CD4-positive, alpha-beta T cell treated with Interferon alpha-2 for 1 hour (primary cell): ENCODE data around the gene HOXC11.

ENCODE experiments used
- DNase-seq, 2 donors: peaks; one replicate each; pipeline ENCODE4 v3.0.0-alpha.2; 2020 to 2022

HOXC11 gene

DNA sequence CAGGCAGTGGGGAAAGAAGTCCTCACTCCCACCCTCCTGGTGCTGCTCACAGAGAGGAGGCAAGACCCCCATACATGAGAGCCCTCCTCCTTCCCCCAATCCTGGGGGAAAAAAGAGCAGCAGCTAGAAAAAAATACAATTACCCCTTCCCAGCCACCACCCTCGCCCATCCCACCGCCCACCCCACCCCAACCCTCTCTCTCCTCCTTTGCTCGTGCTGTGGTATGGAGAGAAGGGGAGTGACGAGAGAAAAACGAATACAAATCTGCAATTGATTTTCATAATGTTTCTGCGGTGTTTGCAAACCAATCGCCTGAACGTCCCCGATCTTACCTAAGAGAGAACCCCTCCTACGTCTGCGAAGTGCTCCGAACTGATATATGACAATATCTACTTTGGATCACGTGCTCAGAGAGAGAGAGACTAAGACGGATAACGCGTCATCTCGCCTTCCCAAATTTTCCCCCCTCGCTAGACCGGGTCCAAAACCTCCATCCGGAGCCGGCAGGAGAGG is at the start of gene HOXC11:
TSS of gene HOXC11 (plus strand) at position 405 of the 514 bp plus-strand sequence. CDS start 116 bp downstream, outside the sequence.
- DNase-seq = no peak

DNA sequence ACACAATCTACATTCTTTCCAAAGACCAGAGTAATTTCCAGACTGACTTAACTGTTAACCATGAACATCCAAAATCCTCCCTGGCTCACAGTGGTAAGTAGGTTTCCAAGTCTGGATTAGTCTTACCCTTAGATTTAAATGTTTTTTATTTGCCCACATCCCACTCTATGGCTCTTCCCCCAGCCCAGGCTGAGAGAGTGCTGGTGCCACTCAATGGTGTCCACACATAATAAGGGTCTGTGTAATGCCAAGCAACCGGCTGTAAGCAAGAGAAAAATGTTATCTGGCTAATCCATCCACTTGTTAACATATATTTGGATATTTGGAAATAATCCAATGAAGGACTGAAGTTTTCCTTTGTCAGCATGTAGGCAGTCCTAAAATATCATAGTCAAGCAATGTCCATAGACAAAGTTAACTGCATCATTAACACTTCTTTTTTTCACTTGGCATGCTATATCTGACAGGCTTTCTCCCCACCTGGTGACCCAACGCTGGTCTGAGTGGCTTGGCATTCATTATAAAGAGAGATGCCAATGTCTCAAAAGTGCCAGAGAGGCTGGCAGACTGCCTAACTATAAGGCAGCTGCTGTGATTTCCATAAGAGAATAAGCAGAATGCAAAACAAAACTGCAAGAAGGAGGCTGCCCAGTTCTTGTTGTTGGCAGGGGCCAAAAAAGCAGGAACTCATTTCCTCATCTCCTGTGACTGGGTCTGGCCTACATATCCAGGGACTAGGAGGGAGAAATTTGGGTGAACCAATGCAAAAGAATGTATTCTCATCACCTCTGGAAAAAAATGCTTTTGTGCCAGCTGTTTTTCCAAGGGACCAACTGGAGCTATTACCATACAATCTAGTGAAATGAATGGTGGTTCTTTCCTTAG is 48.2 kb upstream of the HOXC11 start:
- no peak for DNase-seq

DNA sequence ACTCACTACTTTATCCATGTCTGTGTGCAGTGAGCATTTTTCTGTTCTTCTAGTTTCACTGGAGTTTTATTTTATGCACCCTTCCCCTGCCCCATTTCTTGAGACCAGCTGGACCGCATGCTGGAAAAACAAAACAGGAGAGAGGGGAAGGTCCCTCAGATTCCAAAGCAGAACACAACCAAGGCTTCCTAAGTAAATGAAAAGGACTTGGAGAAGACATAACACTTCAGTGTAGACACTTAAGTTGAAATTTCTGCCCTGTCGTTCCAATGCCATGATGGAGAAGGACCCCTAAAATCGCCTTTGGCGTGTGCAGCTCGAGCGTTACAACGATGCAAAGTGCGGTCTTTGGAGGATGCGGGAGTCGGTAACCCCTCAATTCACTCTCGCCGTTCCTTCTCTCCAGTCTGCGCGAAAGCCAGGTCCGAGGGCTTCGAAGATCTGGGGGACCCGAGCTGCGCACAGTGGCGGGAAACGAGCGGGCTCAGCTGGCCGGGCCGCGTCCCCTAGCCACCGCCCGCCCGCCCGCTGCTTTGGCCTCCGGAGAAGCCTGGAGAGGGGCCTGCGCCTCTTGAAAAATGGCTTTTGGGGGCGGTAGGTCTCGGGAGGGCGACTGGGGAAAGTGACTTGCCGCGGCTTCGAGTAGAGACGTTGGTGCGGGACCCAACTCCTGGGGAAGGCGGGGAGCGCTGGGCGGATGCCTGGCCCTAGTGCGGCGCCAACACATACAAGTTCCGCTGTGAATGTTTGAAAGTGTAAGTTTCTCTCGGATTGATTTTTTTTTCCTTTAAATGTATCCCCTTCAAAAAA is 45.5 kb upstream of the HOXC11 start:
- DNase-seq = no peak

DNA sequence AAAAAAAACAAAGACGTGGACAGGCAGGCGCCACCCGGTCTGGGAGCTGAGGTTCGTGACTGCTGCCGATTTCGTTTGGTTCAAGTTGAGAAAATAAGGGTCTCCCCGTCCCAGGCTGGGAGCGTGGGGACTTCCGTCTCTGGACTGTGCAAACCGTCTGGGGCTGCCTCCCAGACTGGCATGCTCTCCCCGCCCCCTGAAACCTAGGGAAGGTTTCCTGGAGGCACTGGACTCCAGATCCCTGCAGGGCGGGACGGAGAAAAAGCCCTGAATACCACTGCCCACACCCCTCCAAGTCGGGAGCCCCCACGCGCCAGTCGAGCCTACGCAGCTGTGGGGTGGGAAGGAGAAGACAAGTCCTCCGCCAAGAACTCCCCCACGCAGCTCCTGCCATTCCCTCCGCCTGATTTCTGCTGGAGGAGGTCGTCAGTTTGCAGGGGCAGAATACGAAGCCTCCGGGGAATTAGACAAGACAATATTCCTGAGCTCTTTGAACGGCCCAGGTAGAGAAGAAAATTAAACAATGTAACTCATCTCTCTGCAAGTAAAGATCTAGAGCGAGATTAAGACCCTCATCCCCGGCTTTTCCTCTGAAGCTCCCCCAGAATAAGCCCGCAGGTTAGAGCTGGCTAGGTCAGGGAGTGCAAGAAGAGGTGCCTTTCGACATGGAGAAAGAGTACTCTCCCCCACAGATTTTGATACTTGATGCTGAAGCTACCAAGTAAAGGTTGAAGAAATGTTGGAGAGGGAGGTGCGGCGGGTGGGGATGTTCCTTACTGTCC is 44.7 kb upstream of the HOXC11 start:
- DNase-seq = no peak

DNA sequence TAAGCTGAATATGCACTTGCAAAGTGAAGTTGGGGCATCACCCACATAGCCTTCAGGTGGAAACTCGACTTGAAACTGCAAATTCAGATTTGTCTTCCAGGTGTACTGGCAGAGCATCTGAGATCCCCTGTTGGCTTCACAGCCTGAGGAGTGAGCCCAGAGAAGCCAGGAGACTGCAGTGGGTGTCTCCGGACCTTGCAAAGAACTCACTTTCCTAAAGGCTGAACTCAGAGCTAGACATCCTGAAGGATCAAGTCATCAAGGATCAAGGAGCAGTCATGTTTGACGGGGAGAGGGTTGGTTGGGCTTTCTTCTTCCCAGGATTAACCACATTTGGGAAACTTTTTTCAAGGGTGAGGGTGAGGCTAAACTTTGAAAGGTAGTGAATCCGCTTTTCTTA is 43.4 kb upstream of the HOXC11 start:
- DNase-seq = no peak

DNA sequence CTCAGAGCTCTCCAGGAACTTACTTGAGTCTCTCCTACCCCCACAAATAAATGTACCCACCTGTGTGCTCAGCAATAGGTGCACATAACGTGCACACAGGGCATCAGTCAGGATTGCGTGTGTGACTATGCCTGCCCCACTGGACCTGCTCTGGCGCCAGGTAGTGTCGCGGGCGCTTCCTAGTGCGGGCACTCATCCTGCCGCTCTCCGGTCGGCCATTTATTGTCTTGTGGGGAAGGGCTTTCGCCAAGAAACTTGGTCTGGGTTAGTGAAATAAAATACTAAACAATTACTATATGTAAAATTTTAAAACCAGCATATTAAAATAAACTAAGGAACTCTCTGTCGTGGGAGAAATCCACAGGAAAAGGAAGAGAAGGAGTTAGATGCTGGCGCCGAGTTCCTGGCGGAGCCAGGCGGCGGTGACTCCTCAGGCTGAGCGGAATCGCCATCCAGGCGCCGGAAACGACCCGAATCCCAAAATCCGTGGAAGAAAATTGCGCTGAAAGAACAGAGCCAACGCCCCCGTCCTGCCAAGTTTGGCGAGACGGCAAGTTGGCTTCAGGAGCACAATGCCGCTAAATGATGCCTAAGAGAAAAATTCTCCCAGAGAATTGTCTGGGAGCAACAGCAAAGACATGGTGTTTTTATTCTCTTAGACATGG is 42.2 kb upstream of the HOXC11 start:
- no peak for DNase-seq

DNA sequence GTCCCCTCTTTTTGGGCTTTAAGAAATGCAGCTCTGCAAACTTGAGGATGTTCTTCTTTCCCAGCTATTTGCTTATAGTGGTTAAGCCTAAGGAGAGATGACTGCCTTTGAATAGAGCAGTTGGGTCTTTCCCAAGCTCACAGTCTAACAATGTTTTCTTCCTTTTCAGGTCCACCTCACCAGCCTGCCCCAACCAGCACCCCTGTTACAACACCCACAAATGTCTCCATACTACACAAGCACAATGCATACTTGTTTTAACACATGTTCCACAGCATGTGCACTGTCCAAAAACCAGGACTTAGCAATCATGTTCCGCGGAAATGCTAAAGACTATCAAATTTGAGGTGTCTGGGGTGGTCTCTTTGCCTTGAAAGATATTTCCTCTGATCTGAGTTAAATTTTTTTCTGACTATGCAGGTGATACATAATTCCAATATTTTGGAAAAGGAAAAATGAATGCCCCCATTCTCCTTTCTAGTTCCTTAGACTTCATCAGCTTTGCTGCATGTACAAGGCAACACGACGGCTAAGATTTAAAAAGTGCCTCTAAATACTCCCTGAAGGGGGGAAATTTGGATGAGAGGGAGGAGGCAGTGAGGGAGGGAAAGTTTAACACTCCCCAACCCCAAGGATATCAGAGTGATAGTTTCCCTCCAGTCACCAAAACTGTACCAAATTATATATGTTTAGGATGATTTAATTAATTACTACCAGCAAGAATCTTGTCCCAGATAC is 40.9 kb upstream of the HOXC11 start:
- DNase-seq = no peak

DNA sequence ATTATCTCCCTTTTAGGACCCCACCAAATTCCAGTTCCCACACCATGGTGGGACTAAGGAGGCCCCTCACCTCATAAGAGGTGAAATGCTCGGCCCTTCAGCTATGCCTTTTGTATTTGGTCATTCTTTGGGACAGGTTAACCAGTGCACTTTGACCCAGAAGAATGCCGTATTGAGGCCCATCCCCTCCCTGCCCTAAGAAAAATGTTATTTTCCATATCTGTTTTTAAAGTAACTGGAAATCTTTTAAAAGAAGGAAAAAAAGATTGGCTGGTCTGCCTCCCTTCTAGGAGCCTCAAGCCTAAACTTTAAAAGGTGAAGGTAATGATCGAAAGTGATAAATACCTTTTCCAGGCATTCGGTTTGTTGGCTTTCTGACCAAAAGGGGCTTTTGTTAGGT is 40.0 kb upstream of the HOXC11 start:
- DNase-seq = no peak

DNA sequence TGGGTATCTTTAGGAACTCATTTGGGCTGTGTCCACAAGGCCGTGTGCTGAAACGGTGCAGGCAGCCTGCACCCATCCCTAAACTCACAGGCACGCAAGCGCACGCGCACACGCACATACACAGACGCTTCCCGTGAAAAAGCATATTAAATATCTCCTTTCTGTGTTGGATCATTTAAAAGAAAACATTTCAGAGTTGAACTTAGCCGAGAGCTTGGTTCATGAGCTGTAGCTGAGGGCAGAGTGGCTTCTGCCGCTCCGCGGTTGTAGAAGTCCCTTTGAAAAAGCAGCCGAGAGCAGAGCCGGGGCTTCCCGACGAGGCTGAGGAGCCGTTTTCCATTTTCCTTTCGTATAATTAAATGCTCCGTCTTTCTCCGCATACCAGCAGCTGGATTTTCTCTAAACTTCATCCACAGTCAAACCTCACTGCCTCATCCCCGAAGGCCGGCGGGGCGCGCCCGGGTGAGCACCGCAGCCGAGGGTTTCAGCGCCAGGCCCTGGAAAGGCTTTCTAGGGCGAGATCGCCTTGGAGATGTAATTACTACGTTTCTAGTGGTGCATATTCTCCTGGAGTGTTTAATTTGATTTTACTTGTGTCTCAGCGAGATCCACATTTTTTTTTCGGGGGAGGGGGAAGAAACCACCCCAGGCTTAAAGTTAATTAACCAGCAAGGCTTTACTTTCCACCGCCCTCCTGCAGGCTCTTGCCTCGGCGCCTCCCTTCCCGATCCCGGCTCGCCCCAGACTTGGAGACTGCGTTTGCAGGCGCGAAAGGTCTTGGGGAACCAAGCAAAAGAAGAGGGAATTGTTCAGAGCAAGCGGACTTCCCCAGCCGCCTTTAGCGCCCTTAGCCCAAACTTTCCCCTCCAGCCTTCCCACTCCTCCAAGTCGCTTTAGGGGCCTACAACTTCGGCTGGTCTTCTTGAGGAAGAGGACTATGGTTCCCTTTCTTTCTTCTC is 37.3 kb upstream of the HOXC11 start:
- DNase-seq = no peak

DNA sequence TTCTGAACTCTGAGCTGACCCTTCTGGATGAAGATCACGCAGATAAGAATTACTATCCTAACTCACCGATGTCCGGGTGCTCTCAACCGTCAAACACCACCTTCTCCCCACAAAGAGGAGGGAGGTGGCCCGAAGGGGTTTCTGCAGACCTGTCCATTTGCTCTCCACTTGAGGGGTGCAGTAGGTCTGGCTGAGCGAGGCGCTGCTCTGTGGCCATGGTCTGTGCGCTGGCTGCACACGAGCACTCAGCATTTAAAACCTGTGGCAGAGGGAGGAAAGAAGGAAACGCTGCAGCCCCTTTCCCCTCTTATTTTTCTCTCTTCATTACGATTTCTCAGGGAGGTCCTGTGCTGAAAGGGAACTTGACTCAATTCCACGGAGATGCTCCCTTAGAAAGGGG is 35.8 kb upstream of the HOXC11 start:
- no peak for DNase-seq

DNA sequence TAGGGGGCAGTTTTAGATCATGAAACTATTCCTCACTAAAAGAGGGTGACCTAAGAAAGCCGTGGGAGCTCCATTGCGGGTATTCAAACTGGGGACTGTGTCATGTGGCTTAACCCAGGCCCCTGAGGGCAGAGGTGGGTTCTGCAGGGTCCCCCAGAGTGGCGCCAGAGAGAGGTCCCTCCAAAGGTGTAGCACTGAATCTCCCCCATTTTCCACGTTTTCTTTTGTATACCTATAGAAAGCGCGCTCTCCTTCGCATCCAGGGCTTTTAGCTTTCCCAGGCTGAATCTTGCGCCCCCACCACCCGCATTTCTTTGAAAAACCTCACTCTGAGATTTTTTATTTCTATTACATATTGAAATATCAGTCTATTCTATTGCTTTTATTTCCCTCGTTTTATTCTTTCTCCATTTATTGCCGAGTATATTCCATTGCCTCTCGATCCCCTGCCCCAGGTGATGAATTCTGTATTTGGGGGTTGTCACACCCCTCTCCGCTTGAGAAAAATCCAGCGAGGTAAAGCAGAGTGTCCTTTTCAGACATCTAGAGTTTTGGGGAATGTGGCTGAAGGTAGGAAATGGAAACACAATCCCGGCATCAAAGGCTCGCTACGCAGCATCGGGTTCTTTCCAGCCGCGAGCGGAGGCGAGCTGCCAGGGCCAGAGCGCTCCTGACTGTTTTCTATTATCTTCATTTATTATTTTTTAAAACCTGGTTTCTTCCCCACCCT is 35.2 kb upstream of the HOXC11 start:
- no peak for DNase-seq

DNA sequence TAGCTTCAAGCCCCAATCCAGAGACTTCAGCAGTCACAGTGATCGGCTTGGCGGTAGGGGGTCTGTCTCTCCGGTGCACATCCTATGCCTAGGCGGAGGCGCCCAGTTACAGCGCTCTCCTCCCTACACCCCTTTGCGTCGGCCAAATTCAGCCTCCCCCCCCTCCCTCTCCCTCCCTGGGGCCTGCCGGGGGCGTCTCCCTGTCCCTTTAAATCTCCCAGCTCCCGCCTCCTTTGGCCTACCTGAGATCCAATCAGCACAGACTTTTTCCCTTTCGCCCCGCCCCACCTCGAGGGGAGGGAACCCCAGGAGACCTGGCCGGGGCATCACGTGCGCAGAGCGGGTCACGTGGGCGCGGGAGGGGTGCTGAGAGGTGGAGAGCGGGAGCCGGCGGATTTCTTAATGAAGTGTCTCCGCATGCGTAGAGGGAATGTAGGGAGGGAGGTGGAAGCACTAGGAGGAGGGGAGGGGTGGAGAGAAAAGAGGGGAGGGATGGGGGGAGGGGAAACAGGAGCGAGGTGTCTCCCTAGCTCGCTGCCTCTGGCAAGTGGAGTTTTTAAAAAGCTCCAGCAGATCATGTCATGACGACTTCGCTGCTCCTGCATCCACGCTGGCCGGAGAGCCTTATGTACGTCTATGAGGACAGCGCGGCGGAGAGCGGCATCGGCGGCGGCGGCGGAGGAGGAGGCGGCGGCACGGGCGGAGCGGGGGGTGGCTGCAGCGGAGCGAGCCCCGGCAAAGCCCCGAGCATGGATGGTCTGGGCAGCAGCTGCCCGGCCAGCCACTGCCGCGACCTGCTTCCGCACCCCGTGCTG is 34.4 kb upstream of the HOXC11 start, which contains the start of gene HOXC13:
TSS of gene HOXC13 (plus strand) at position 506 of the 815 bp plus-strand sequence. CDS start at position 582, 76 bp downstream.
- peak in 1 of 2 donors; percentile 14 for DNase-seq

DNA sequence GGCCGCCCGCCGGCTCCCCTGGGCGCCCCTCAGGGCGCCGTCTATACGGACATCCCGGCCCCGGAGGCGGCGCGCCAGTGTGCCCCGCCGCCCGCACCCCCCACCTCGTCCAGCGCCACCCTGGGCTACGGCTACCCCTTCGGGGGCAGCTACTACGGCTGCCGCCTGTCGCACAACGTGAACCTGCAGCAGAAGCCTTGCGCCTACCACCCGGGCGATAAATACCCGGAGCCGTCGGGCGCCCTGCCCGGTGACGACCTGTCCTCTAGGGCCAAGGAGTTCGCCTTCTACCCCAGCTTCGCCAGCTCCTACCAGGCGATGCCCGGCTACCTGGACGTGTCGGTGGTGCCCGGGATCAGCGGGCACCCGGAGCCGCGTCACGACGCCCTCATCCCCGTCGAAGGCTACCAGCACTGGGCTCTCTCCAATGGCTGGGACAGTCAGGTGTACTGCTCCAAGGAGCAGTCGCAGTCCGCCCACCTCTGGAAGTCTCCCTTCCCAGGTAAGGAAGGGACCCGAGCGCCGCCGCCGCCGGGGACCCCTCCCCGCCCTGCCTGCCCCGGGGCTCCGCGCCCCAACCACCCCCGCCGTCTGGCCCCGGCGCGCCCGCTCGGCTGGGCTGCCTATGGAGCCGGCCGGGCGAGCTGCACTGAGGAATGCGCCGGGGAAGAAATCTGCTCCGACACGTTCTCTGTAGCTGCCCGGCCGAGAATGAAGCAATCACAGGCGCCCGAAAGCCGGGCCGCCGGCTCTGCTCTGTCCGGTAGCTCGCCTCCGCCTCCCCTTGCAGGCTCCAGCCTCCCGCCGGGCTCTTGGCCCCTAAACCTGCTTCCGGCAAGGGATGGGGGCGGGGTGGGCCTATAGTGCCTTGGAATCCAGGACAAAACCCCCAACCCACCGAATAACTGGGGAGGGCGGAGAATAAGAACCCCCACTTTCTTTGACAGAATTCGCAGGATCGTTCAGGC is 33.5 kb upstream of the HOXC11 start:
- no peak for DNase-seq

DNA sequence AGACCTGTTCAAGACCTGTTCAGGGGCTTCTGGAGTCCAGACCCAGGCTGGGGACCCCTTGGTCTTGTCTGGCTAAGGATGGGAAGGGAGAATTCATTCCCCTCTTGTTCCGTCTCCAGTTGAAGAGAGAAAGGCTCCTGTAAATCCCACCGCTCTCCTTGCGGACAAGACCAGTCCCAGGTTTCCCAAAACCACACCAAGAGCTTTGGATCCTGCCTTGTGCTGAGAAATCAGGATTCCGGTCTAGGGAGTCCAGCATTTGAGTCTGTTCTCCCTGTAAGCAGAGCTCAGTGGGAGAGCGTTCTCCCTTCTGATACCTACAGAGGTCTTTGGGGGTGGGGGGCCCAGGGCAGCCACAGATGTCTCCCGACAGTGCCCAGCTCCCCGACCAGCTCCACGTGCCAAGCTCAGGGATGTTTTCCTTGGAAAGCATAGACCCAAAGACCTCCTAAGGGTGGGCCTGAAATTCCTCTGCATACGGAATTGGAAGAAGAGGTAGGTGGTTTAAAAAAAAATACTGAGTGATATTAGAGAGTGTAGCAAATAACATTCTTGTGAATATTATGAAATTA is 32.4 kb upstream of the HOXC11 start:
- DNase-seq = no peak

DNA sequence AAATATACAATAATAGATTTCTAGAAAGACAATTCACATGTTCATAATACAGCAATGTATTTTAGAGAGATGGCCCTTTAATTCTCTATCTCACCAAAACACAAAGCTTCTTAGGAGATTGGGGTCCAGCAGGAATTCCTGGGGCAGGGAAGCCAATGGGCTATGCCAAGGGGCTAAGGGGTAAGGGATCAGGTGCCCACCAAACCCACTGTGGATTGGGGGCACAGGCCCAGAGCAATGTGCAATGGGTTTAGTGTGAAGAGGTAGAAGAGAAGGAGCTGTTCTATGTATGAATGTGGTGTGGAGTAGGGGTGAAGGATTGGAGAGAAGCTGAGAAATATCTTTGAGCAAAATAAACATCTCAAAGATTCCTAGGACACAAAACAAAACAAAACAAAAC is 31.7 kb upstream of the HOXC11 start:
- DNase-seq = no peak

DNA sequence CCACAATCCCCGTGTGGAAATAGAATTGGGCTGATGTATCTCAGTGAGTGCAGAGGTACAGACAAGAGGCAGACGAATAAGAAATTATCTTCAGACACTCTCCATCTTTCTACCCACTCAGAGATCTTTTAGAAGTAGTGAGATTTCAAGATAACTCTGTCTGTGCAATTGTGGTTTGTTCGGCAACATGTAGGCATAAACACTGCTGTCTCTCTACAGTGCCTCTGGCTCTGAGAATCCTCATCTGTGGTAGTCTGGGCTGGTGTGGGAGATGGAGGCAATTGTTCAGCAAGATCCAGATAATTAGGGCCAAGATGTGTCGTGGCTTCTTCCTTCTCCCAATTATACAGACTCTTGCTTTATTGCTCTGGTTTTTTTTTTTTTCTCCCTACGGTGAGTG is 31.2 kb upstream of the HOXC11 start:
- no peak for DNase-seq

DNA sequence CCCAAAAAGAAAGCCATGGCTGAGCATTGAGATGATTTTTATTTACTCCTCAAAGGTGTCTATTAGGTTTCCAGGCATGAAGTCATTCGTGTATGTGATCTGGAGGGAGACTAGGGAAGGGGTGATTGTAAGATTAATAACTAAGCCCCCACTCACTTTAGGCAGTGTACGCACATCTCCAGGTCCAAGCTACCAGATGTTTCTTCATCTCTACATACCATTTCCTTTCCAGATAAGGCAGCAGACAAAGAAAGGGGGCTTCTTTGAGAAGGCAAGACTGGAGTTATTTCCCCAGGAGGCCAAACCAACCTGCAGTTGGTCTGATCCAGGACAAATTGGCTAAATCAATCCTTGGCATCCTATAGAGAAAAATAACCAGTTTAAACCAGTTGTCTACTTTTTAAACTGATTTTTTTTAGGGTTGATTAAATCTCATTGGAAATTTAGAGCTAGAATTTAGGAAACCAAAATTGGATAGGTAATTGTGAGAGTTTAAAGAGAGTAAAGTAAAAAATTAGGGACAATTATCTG is 30.4 kb upstream of the HOXC11 start:
- DNase-seq = no peak
